Measurements from ENCODE around the gene DTX2.
"Not testable (repeated sequence)": the region's sequence is repeated elsewhere in the genome, so short reads cannot be mapped to it uniquely, and the experiment has no call there.

Gene DTX2

GRCh38 chr7:76461464-76462101, at the start of gene DTX2:
Gene DTX2 (plus strand): TSS chr7:76461709. CDS start chr7:76480510, 18,801 bp downstream.
- DNase-seq (ENCODE audit: low spot score) = not testable (repeated sequence)

GRCh38 chr7:76412249-76412648, 49.3 kb upstream of the DTX2 start:
- no peak for DNase-seq (ENCODE audit: low spot score)

- DNase-seq (ENCODE audit: low spot score) = not testable (repeated sequence)
Measured at GRCh38 chr7:76417654-76418310, 43.7 kb upstream of the DTX2 start.

- DNase-seq (ENCODE audit: low spot score) = not testable (repeated sequence)
Measured at GRCh38 chr7:76421097-76421496, 40.4 kb upstream of the DTX2 start.

GRCh38 chr7:76423666-76424412, 37.7 kb upstream of the DTX2 start:
- DNase-seq (ENCODE audit: low spot score) = no peak

GRCh38 chr7:76424413-76425111, 36.9 kb upstream of the DTX2 start, which contains the start of gene ZP3:
Gene ZP3 (plus strand): TSS chr7:76424950. CDS start chr7:76424965, 15 bp downstream.
- DNase-seq (ENCODE audit: low spot score) = peak; percentile 68

GRCh38 chr7:76425156-76425555, 36.4 kb upstream of the DTX2 start:
- DNase-seq (ENCODE audit: low spot score) = no peak

- DNase-seq (ENCODE audit: low spot score) = not testable (repeated sequence)
Measured at GRCh38 chr7:76425558-76425957, 36.0 kb upstream of the DTX2 start.

GRCh38 chr7:76426246-76426645, 35.3 kb upstream of the DTX2 start:
- DNase-seq (ENCODE audit: low spot score) = no peak

- no peak for DNase-seq (ENCODE audit: low spot score)
Measured at GRCh38 chr7:76427635-76428034, 33.9 kb upstream of the DTX2 start.

- DNase-seq (ENCODE audit: low spot score) = no peak
Measured at GRCh38 chr7:76428149-76428823, 33.2 kb upstream of the DTX2 start.

GRCh38 chr7:76428868-76429805, 32.4 kb upstream of the DTX2 start:
- no peak for DNase-seq (ENCODE audit: low spot score)

- DNase-seq (ENCODE audit: low spot score) = no peak
Measured at GRCh38 chr7:76430211-76430610, 31.3 kb upstream of the DTX2 start.

- DNase-seq (ENCODE audit: low spot score) = no peak
Measured at GRCh38 chr7:76430836-76431235, 30.7 kb upstream of the DTX2 start.

GRCh38 chr7:76437873-76438272, 23.6 kb upstream of the DTX2 start:
- DNase-seq (ENCODE audit: low spot score) = peak; percentile 88

- DNase-seq (ENCODE audit: low spot score) = not testable (repeated sequence)
Measured at GRCh38 chr7:76439120-76439888, 22.2 kb upstream of the DTX2 start.

- DNase-seq (ENCODE audit: low spot score) = not testable (repeated sequence)
Measured at GRCh38 chr7:76440404-76440803, 21.1 kb upstream of the DTX2 start.

- not testable (repeated sequence) for DNase-seq (ENCODE audit: low spot score)
Measured at GRCh38 chr7:76441792-76442191, 19.7 kb upstream of the DTX2 start.

- not testable (repeated sequence) for DNase-seq (ENCODE audit: low spot score)
Measured at GRCh38 chr7:76442664-76443446, 18.7 kb upstream of the DTX2 start.
